SK-N-SH (cell line): ENCODE results near the gene NUP50.

ENCODE experiments used
- POLR2AphosphoS5 ChIP-seq: IDR thresholded peaks from 2 replicates; pipeline ENCODE4 v1.6.1; 2012; ENCODE audit warnings: low read depth, low read length
- SIN3A ChIP-seq: IDR thresholded peaks from 2 replicates; pipeline ENCODE4 v1.6.1; 2012; ENCODE audit warnings: low read depth, mild to moderate bottlenecking, low read length, moderate library complexity, borderline replicate concordance
- TAF1 ChIP-seq: IDR thresholded peaks from 2 replicates; pipeline ENCODE4 v1.6.1; 2012; ENCODE audit warnings: low read depth, mild to moderate bottlenecking, low read length, moderate library complexity, borderline replicate concordance
- YY1 ChIP-seq: IDR thresholded peaks from 2 replicates; pipeline ENCODE4 v1.4.0; 2012; ENCODE audit warnings: low read depth, mild to moderate bottlenecking
- TF ChIP-seq, protein P1 (sequence below): fragments of 200-600 bp; sonication (generic); IDR thresholded peaks from 2 replicates; pipeline ENCODE4 v1.6.1; 2017; ENCODE audit warnings: antibody characterized with exemption, mild to moderate bottlenecking, moderate library complexity
- TF ChIP-seq, protein P2 (sequence below): IDR thresholded peaks from 2 replicates; pipeline ENCODE4 v1.6.1; 2012; ENCODE audit warnings: mild to moderate bottlenecking, low read depth, low read length, moderate library complexity
- TF ChIP-seq, protein P3 (sequence below): IDR thresholded peaks from 2 replicates; pipeline ENCODE4 v1.4.0; 2012; ENCODE audit warnings: low read depth

GRCh38 chr22:45203150-45203951 is 39.6 kb downstream of the NUP50 start:
- TF ChIP-seq, protein P1, sequence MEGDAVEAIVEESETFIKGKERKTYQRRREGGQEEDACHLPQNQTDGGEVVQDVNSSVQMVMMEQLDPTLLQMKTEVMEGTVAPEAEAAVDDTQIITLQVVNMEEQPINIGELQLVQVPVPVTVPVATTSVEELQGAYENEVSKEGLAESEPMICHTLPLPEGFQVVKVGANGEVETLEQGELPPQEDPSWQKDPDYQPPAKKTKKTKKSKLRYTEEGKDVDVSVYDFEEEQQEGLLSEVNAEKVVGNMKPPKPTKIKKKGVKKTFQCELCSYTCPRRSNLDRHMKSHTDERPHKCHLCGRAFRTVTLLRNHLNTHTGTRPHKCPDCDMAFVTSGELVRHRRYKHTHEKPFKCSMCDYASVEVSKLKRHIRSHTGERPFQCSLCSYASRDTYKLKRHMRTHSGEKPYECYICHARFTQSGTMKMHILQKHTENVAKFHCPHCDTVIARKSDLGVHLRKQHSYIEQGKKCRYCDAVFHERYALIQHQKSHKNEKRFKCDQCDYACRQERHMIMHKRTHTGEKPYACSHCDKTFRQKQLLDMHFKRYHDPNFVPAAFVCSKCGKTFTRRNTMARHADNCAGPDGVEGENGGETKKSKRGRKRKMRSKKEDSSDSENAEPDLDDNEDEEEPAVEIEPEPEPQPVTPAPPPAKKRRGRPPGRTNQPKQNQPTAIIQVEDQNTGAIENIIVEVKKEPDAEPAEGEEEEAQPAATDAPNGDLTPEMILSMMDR = no peak
- TF ChIP-seq YY1 (no peak), POLR2AphosphoS5 (no peak), TAF1 (no peak), SIN3A (no peak)
- TF ChIP-seq, protein P2, sequence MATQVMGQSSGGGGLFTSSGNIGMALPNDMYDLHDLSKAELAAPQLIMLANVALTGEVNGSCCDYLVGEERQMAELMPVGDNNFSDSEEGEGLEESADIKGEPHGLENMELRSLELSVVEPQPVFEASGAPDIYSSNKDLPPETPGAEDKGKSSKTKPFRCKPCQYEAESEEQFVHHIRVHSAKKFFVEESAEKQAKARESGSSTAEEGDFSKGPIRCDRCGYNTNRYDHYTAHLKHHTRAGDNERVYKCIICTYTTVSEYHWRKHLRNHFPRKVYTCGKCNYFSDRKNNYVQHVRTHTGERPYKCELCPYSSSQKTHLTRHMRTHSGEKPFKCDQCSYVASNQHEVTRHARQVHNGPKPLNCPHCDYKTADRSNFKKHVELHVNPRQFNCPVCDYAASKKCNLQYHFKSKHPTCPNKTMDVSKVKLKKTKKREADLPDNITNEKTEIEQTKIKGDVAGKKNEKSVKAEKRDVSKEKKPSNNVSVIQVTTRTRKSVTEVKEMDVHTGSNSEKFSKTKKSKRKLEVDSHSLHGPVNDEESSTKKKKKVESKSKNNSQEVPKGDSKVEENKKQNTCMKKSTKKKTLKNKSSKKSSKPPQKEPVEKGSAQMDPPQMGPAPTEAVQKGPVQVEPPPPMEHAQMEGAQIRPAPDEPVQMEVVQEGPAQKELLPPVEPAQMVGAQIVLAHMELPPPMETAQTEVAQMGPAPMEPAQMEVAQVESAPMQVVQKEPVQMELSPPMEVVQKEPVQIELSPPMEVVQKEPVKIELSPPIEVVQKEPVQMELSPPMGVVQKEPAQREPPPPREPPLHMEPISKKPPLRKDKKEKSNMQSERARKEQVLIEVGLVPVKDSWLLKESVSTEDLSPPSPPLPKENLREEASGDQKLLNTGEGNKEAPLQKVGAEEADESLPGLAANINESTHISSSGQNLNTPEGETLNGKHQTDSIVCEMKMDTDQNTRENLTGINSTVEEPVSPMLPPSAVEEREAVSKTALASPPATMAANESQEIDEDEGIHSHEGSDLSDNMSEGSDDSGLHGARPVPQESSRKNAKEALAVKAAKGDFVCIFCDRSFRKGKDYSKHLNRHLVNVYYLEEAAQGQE = no peak
- TF ChIP-seq, protein P3, sequence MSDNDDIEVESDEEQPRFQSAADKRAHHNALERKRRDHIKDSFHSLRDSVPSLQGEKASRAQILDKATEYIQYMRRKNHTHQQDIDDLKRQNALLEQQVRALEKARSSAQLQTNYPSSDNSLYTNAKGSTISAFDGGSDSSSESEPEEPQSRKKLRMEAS = no peak
